ENCODE data around the gene LRRC1.
"Not testable (repeated sequence)": the region's sequence is repeated elsewhere in the genome, so short reads cannot be mapped to it uniquely, and the experiment has no call there.

Gene LRRC1

DNA sequence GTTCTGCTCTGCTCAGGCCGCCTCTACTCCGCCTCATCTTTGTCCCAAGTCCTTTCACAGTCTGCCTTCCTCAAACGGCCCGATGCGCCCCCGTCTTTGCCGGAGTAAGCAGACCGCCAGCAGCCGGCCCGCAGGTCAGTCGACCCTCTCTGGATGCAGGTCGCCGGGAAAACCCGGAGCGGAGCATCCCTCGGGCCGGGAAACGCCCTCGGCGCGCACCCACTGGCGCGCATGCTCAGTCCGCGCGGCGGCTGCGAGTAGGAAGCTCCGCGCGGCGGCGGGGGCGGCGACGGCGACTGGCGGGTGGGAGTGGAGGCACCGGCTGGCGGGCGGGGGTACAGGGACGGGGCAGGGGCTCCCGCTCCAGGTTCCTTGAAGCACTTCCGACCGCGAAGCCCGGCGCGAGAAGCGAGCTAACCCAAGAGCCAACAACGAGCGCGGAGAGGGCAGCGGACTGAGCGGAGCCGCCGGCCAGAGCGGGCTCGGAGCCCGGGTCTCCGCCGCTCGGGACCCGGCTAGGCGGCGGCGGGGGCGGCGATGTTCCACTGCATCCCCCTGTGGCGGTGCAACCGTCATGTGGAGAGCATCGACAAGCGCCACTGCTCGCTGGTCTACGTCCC is at the start of gene LRRC1:
Gene LRRC1 (plus strand): TSS at position 286 of the 620 bp plus-strand sequence. CDS start 252 bp downstream, at position 538.
- DNase-seq, result peak; percentile 95

DNA sequence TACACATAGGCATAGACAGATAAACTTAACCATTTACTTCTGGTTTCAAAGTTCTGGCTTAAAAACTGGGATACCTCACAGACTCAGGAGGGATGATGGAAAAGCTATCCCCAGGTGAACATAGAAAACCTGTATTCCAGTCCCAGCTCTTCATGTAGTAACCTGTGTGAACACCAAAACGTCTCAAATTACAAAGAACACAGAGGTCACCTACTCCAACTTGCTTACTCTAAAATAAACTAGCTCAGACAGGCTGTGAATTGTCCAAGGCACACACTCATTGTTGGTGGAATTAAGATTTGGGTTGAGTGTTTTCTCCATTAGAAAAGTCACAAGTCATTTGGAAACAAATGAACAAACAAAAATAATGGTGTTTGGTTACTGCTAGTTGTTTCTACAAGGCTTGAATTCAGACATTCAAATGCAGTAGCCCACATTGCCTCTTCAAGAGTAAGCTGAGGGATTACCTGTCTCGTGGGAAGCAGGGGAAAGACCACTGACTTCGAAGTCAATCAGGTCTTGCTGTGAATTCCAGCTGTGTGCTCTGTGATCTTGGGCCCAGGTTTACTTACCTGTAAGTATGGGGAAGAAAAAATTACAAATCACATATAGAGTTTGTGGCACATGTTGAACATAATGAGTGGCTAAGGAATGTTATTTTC is 48.2 kb upstream of the LRRC1 start:
- peak; percentile 95 for DNase-seq

DNA sequence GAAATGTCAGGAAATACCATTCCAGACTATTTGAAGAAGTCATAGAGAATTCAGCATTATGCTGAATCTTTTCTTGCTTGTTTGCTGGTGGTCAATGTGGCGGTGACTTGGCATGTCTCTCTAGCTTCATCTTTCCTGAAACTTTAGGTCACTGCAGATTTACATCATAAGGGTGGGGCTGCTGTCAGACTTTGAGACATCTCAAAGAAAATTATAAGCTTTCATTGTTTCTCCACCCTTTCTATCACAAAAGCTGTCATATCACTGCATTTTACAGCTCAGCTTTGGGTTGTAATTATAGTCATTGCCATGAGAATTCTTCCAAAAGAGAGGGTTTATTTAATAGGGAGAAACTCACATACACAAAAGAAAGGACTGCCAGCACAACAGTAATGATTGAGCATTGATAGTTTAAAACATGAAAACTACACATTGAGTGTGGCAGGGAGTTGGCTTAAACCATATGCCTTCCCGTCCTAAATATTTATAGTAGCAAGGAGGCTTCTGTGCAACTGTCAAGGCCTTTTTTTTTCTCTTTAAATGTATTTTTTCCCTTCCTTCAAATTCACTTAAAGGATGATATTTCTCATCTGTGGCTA is 44.7 kb upstream of the LRRC1 start:
- no peak for DNase-seq

DNA sequence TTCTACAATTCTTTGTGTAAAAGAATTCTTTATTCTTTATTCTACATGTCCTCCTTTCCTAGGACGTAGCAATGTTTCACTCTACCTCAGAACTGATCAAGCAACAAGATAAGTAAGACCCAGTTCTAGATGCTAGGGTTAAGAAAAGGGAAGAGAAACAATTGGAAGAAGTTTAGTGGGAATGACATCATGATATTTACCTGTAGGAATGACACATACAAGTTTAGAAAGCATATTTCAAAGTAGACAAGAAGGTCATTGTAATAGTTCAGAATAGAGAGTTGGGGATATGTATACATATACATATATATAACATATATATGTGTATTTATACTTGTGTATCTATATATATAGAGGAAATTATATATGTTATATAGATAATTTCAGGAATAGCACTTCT is 43.4 kb upstream of the LRRC1 start:
- no peak for DNase-seq

DNA sequence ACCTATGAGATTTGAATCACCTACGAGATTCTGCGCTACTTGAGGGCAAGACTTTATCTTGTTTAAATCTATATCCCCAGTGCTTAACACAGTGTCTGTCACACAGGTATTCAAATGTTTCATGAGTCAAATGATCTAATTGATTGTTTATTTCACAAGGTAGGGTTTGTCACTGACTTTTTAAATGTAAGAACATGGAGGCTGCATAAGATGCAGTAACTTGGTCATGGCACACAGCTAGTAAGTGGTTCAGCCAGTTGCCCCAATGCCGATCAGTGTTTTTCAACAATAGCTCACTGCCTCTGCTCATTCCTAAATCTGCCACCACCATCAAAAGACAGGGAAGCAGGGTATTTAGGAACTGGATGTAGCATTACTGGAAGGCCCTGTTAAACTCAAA is 42.4 kb upstream of the LRRC1 start:
- DNase-seq, result no peak

DNA sequence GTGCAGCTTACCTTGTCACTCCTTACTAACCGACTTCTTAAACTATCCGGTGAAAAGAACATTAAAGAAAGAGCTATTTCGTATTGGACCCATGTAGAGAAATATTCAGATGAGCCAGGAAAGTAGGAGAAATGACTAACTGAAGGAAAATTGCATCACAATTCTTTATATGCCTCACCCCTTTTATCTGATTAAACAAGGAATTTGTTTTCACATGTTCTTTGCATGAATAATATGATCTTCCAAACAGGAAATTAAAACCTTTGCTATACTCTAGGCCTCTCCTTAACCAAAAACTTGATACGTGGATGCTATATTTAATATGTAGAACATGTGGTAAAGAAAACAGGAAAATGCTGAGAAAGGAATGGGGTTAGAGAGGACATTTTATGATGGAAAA is 41.9 kb upstream of the LRRC1 start:
- DNase-seq, result no peak

DNA sequence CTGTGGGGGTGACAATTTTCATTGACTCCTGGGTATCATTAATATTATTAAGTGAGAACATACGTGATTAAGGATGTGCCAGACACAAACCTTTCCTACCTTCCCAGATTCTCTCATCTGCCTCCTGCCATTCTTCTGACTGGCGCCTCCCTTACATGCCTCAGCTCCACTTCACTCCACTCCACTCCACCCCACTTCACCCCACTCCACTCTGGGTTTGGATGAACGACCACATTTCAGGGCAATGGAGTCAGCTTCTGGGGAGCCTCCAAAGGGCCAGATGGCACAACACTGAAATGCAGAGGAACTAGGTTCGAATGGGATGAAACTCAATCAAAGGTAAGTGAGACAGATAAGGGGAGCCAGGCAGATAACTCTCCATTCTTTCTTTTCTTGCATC is 40.5 kb upstream of the LRRC1 start:
- DNase-seq, result no peak

DNA sequence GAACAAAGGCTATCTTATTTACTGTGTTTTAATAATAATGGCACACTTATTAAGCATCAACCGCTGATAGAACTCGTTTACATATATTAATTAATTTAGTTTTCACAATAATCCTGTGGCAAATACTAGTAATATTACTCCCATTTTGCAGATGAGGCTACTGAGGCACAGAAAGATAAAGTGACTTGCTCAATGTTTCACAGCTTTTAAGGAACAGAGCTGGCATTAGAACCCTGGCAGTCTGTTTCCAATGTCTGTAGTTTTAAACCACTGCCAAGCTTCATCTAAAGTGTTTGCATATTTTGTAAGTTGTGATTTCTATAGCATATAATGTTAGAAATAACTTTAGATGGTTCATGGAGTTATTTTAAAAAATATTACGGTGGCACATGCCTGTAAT is 38.4 kb upstream of the LRRC1 start:
- DNase-seq, result no peak

DNA sequence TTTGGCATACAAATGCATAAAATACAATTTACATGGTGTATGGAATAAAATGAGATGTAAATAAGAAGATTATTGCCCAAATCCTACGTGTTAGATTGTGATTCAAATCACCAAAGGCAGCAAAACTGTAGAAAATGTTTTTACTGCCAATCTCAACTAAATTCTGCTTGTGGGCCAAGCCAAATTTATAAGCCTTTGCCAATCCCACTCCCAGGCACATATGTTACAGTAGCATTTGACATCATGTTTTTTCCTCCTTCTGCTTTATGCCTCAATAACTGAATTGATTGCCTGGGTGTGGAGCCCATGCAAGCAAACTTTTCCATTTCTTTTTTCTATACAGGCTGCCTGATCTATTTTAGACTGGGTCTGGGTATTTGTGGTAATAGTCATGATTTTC is 36.3 kb upstream of the LRRC1 start:
- DNase-seq, result no peak

DNA sequence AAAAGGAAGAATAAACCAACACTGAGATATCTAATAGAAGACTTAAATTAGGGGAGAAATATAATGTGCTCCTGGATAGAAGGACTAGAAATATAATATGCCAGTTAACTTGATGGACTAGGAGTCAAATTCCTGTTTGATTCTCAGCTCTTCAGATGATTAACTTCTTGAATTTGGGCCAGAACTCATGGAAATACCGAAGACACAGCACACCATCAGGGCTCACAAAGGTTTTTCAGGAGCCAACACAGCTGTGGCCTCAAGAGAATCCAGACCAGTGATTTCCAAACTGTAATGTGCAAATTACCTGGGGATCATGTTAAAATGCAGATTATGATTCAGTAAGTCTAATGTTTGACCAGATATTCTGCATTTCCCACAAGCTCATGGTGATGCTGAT is 33.8 kb upstream of the LRRC1 start:
- no peak for DNase-seq

DNA sequence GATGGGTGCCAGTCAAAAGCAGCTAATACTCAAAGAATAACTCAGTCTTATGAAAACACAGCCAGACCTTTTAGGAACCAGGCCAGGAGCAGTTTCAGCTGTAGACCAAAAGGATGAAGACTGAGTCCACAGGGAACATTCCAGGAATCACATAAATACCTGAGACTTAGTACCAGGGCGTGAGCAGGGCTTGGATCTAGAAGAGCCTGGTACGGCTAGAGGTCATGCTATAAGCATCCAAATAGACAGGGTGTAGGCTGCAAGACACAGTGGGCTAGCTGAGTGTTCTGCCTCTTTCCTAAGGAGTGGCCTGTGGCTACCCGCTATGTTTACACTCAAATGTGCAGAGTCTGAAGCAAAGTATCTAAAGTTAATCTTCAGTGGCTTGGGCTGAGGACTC is 29.5 kb upstream of the LRRC1 start:
- no peak for DNase-seq

DNA sequence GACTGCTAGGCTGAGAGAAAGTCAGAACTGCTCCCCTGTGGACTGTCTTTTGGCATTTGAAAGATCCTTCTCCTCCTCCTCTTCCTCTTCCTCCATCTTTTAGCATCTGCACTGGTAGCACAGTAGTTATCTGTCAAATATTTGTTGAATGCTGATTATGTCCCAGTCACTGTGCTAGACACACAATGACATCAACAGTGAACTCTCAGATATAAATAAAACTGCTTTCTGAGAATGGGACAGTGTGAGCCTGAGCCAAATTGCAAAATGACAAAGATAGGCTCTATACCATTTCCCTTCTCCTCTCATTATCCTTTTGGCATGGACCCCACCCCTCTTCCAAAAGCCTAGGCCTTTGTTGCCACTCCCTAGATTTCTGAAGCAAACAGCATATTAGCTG is 27.9 kb upstream of the LRRC1 start:
- no peak for DNase-seq

DNA sequence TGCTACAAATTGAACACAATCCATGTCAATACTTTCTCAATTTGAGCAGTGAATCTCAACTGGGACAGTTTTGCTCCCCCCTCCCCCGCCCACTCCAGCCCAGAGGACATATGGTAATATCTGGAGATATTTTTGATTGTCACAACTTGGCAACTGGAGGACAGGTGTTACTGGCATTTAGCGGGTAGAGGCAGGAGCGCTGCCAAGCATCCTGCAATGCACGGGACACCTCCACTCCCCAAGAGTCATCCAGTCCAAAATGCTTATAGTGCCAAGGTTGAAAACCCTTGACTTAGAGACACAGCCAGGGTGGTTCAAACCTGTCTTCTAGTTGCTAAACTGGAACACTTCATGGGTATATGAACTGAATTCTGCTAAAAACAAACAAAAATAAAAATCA is 26.9 kb upstream of the LRRC1 start:
- no peak for DNase-seq

DNA sequence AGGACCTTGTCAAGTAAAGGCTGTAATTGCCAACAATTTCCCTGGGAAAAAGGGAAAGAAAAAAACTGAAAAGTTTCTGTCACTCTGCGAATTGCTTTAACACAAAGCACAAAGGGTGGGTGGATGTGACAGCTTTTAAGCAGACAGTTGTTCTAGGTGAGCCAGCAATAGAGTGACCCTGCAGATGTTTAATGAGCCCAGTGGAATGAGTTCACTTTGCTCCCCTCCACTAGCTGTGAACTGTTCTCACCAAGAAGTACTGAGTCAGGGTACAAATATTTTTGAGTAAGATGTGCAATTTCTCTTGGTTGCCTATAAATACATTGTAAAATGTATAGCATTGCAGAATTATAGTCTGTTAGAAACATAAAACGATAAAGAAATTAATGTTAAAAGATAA is 26.2 kb upstream of the LRRC1 start:
- DNase-seq, result no peak

DNA sequence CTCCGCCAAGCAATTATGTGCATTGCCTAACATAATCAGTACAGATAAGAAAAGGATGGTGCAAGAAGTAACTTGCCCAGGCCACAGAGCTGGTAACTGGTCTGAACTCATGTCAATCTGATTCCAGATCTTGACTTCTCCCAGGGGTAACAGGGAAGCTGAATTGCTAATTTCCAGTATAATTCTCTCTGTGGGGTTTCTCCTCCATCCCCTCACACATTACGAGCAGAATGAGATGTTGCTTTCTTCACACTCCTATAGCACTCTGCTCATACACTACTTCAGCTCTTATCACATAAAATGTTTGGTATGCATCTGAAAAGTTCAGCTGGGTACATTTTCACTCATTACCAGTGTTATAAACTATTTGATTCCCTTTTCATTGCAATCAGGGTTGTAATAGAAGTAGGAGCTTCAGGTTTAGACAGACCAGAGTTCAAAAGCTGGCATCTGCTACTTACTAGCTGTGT is 24.0 kb upstream of the LRRC1 start:
- no peak for DNase-seq

DNA sequence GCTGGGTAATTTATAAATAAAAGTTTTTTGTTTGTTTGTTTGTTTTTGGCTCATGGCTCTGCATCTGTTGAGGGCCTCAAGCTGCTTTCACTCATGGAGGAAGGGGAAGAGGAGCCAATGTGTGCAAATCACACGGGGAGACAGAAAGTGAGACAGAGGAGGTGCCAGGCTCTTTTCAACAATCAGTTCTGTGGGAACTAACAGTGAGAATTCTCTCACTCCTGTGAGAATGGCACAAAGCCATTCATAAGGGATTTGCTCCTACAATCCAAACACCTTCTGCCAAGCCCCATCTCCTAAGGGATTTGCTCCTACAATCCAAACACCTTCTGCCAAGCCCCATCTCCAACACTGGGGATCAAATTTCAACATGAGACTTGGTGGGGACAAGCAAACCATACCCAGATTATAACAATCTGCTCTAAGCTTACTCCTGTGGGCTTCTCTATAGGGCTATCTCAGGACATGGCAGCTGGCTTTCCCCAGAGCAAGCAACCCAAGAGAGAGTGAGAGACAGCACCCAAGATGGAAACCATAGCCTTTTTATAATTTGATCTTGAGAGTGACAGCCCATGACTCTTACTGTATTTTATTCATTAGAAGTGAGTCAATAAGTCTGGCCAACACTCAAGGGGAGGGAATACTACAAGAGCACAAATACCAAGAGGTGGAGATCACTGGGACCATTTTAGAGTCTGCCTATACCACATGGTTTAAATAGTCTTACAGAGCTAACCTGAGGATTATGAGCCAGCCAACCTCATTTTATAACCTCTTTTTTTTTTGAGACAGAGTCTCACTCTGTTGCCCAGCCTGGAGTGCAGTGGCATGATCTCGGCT is 22.8 kb upstream of the LRRC1 start:
- DNase-seq, result no peak

DNA sequence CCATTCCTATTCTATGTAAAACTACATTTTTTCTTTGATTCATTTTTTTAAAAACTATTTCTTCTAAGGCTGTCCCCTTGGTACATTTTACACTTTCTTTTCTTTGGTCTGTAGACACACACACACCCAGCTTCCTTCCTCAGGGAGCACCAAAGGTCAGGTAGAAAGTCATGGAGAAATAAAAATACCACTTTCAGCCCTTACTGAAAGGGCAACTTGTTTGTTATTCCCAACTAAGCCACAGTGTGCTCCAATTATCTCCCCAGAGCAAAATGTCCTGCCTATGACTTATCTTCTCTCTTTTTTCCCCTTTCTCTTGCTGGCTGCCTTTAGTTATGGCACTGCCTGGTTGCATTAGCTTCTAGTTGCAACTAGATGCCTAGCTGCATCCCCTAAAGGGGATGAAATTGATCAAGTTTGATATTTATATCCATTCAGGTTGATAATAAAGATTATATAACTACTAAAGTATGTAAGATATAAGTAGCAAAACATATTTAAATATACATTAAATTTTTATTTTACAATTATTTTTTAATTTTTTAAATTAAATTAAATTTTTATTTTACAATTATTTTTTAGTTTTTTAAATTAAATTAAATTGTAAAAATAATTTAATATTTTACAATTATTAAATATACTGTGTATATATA is 21.6 kb upstream of the LRRC1 start:
- no peak for DNase-seq

DNA sequence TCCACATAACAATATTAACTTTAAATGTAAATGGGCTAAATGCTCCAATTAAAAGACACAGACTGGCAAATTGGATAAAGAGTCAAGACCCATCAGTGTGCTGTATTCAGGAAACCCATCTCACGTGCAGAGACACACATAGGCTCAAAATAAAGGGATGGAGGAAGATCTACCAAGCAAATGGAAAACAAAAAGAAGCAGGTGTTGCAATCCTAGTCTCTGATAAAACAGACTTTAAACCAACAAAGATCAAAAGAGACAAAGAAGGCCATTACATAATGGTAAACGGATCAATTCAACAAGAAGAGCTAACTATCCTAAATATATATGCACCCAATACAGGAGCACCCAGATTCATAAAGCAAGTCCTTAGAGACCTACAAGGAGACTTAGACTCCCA is 18.7 kb upstream of the LRRC1 start:
- DNase-seq, result not testable (repeated sequence)

DNA sequence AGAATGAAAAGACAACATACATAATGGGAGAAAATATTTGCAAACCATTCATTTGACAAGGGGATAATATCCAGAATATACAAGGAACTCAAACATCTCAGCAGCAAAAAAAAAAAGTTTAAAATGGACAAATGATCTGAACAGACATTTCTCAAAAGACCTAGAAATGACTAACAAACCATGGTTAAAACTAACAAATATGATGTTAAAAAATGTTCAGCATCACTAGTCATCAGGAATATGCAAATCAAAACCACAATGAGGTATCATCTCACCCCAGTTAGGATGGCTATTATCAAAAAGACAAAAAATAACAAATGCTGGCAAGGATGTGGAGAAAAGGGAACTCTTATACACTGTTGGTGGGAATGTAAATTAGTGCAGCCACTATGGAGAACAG is 9.8 kb upstream of the LRRC1 start:
- not testable (repeated sequence) for DNase-seq

DNA sequence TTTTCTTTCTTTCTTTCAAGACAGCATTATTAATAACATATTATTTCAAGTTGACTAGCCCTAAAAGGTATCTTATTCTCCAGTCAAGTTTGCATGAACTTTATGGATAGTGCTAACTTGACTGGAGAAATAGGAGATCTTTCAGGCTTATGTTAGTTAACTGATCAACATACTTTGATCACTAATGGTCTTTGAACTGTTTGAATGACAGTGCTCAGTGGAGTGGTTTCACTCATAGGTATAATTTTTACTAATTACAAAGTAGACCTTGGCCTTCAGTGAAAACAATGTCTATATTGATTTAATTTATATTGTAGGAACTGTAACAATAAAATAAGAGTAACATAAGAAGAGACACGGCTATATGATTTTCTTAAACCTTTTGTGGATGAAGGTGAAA is 8.0 kb upstream of the LRRC1 start:
- DNase-seq, result no peak

DNA sequence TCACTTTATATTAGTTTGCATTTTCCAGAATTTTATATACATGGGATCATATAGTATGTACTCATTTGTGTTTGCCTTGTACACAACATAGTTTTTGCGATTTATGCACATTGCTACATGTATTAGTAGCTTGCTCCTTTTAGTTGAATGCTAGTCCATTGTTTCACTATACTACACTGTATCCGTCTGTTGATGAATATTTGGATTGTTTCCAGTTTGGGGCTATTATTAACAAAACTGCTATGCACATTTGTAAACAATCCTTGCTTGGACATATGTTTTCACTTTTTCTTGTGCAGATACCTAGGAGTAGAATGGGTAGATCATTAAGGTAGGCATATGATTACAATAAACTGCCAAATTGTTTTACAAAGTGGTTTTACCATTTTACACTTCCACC is 3.9 kb upstream of the LRRC1 start:
- DNase-seq, result no peak

DNA sequence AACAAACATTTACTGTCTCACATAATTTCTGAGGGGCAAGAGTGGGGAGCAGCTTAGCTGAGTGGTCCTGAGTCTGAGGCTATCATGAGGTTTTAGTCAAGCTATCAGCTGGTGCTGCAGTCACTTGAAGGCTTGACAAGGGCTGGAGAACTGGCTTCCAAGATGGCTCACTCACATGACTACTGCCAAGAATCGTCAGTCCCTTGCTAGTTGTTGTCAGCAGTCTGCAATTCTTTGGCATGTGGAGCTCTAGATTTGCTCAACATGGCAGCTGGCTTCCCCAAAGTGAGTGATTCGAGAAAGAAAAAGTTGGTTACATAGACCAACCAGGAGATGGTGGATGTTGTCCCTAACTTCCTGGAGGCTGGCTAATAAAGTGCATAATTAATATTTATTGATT is 2.8 kb upstream of the LRRC1 start:
- no peak for DNase-seq

DNA sequence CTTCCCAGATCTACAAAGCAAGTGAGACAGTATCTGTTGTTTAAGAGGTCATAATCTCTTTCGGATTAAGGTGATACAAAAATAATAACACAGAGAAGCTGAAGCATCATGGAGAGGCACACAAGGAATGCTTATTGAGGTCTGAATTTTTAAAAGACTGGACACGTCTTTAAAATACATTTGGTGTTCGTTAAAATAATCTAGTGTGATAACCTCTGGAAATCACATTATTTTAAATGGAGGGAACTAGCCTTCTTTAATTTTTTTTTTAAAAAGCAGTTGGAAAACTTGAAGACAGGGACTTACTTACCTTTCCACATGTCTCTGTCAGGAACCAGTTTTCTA is 1.9 kb upstream of the LRRC1 start:
- no peak for DNase-seq
